HTR-8/SVneo (cell line): Measurements from ENCODE around the gene FBH1.
"Not testable (repeated sequence)": the region's sequence is repeated elsewhere in the genome, so short reads cannot be mapped to it uniquely, and the experiment has no call there.

ENCODE experiments used
- DNase-seq: peaks from one replicate; pipeline ENCODE4 v3.0.0; 2011; ENCODE audit warnings: low spot score, mixed read lengths; ENCODE audit not compliant: insufficient read length
- FAIRE-seq: peaks from 2 replicates; lab custom pipeline; 2011; peaks lifted over from hg19 to GRCh38; lab: Jason Lieb, UNC

FBH1 gene

GRCh38 chr10:5873515-5873995, 16.5 kb upstream of the FBH1 start:
- FAIRE-seq (no peak), DNase-seq (peak; percentile 72)

- DNase-seq (no peak), FAIRE-seq (no peak)
Measured at GRCh38 chr10:5876181-5876768, 13.8 kb upstream of the FBH1 start.

- not testable (repeated sequence) for FAIRE-seq, DNase-seq
Measured at GRCh38 chr10:5877041-5877440, 13.0 kb upstream of the FBH1 start.

- DNase-seq: no peak
Measured at GRCh38 chr10:5882961-5883360, 7.1 kb upstream of the FBH1 start.

GRCh38 chr10:5885619-5886018, 4.4 kb upstream of the FBH1 start:
- FAIRE-seq: no peak

More at GRCh38 chr10:5882961-5883360, 7.1 kb upstream of the FBH1 start:
- FAIRE-seq: no peak

GRCh38 chr10:5887029-5887428, 3.0 kb upstream of the FBH1 start:
- DNase-seq (no peak), FAIRE-seq (no peak)

More at GRCh38 chr10:5885619-5886018, 4.4 kb upstream of the FBH1 start:
- DNase-seq: no peak

- DNase-seq: no peak
- FAIRE-seq: no peak
Measured at GRCh38 chr10:5887641-5888040, 2.4 kb upstream of the FBH1 start.

- no peak for DNase-seq
- no peak for FAIRE-seq
Measured at GRCh38 chr10:5888351-5888750, 1.7 kb upstream of the FBH1 start.

GRCh38 chr10:5888843-5889623, 1.0 kb upstream of the FBH1 start:
- DNase-seq (peak; percentile 28), FAIRE-seq (no peak)

- FAIRE-seq (no peak), DNase-seq (peak; percentile 15)
Measured at GRCh38 chr10:5890452-5890915, 441 bp downstream of the FBH1 start.

- FAIRE-seq (no peak), DNase-seq (no peak)
Measured at GRCh38 chr10:5891009-5891408, 966 bp downstream of the FBH1 start.

- FAIRE-seq (no peak), DNase-seq (no peak)
Measured at GRCh38 chr10:5892007-5892406, 2.0 kb downstream of the FBH1 start.

GRCh38 chr10:5893321-5893720, 3.3 kb downstream of the FBH1 start:
- DNase-seq: no peak
- FAIRE-seq: no peak

GRCh38 chr10:5894403-5894802, 4.4 kb downstream of the FBH1 start:
- FAIRE-seq: no peak
- no peak for DNase-seq

GRCh38 chr10:5894873-5895272, 4.8 kb downstream of the FBH1 start:
- DNase-seq (no peak), FAIRE-seq (no peak)

GRCh38 chr10:5895365-5895764, 5.3 kb downstream of the FBH1 start:
- DNase-seq (no peak), FAIRE-seq (no peak)

GRCh38 chr10:5895804-5896203, 5.8 kb downstream of the FBH1 start:
- DNase-seq: no peak
- no peak for FAIRE-seq

- FAIRE-seq (no peak), DNase-seq (no peak)
Measured at GRCh38 chr10:5896208-5897052, 6.4 kb downstream of the FBH1 start.

- no peak for DNase-seq
- no peak for FAIRE-seq
Measured at GRCh38 chr10:5897053-5897340, 7.0 kb downstream of the FBH1 start.

- FAIRE-seq: no peak
- no peak for DNase-seq
Measured at GRCh38 chr10:5897504-5897903, 7.5 kb downstream of the FBH1 start.

GRCh38 chr10:5898163-5898562, 8.1 kb downstream of the FBH1 start:
- FAIRE-seq: no peak
- DNase-seq: no peak
